Measurements from ENCODE around the gene KIF20A. TPM values are rescaled to one million over a fixed set of nuclear protein-coding genes. Genes with fewer than 3 reads are reported as not detected.
A peak's percentile ranks its signal among the peaks of the same experiment; 100 is the strongest.

The KIF20A gene
- total and polyA plus RNA-seq, 2 donors (not counting 1 experiment from before 2014, with no cell fraction given), result 0.13 to 0.47 TPM

GRCh38 chr5:138177941-138178515 lies 884 bp upstream of the KIF20A start:
- H3K4me2 ChIP-seq (replicated peaks; ENCODE audit: low read depth, low read length, poor library complexity, severe bottlenecking), result peak overlapping the region; percentile 85
- Mint-ChIP-seq H3K4me3 (no peak overlapping the region), H3K27me3 (no peaks in the 10 kb centered on the region), H3K27ac (no peak overlapping the region), H3K9me3 (ENCODE audit: insufficient read depth) (no peaks in the 10 kb centered on the region), H3K4me1 (peaks cover 12% of the 10 kb centered on the region)
- peak overlapping the region; percentile 73 to 99 (median 87) for H3K4me3 ChIP-seq (ENCODE audit: control extremely low read depth in 1 of 5, extremely low read depth in 1 of 5, insufficient read depth in 1 of 5, low read depth in 2 of 5, low read length in 4 of 5)
- CTCF ChIA-PET, result interaction anchor here (0.8 to 2.4 kb wide), 5 partner anchors 20 to 326 kb away, joined by 3 to 11 read pairs (median 6); partner anchors contain the start of gene KDM3B
- peak overlapping the region; percentile 95 for H2AFZ ChIP-seq (ENCODE audit: insufficient read depth, low read depth, low read length, poor library complexity, severe bottlenecking)
- ATAC-seq (ENCODE audit: low read depth) (no peak), DNase-seq (peak; percentile 33)
- H3K27me3 ChIP-seq (replicated peaks in 1 of 4; ENCODE audit: control extremely low read depth in 1 of 4, control insufficient read depth in 3 of 4, insufficient read depth in 4 of 4, low read length in 3 of 4), result no peaks in the 10 kb centered on the region
- POLR2A ChIA-PET, result interaction anchor here (0.6 to 0.9 kb wide), 2 partner anchors 154 to 1931 kb away, joined by 3 to 6 read pairs; partner anchors contain the start of gene CDC25C
- peak overlapping the region; percentile 37 to 76 for H3K27ac ChIP-seq (ENCODE audit: low read length in 2 of 2)
- peak overlapping the region; percentile 92 for H3K9ac ChIP-seq (ENCODE audit: low read length)
- peaks cover 0 to 4% of the 10 kb centered on the region in 2 experiments for H3K36me3 ChIP-seq (replicated peaks in 1 of 2; ENCODE audit: control extremely low read depth in 1 of 2, control insufficient read depth in 1 of 2, extremely low read depth in 1 of 2, insufficient read depth in 2 of 2, low read length in 1 of 2)
- under 1% methylated on average over 16 of the region's 16 CpGs for WGBS (ENCODE audit: insufficient coverage)
- no peaks in the 10 kb centered on the region for H3K9me3 ChIP-seq (ENCODE audit: control extremely low read depth in 1 of 3, control insufficient read depth in 2 of 3, insufficient read depth in 1 of 3, low read length in 2 of 3)
- H3K4me1 ChIP-seq (ENCODE audit: control insufficient read depth in 2 of 2, insufficient read depth in 2 of 2, low read length in 2 of 2), result peaks cover 11 to 18% of the 10 kb centered on the region in 2 donors
- H4K20me1 ChIP-seq (ENCODE audit: control insufficient read depth, insufficient read depth, low read length, poor library complexity, severe bottlenecking), result no peaks in the 10 kb centered on the region
- H3K79me2 ChIP-seq (ENCODE audit: control insufficient read depth, insufficient read depth, low read length), result peaks cover 37% of the 10 kb centered on the region
- no peak for TF ChIP-seq CTCF (IDR thresholded peaks at IDR 0.05)
- TF ChIP-seq EZH2 (IDR thresholded peaks at IDR 0.05; ENCODE audit: borderline replicate concordance, insufficient read depth, low read depth, low read length, poor library complexity, severe bottlenecking), result no peak
- intact Hi-C loops (cut with micrococcal nuclease), result loop anchor here (1.0 to 2.0 kb wide), 7 partner anchors 35 to 365 kb away; partner anchors contain the start of genes CDC23, CDC25C, ETF1 and FAM13B

Measured in B cell (primary cell).